Stimulated activated naive CD8-positive, alpha-beta T cell treated with anti-CD3 and anti-CD28 coated beads, Interleukin-15, Interleukin-2, amounts not matched to agents 100 U/mL and 50 U/mL, for 24 hours (primary cell): ENCODE measurements around the gene WDFY2.
"Not testable (repeated sequence)": the region's sequence is repeated elsewhere in the genome, so short reads cannot be mapped to it uniquely, and the experiment has no call there.

ENCODE experiments used
- ATAC-seq: fragments of 150-1000 bp; cut with Tn5 transposase; one replicate; pipeline ENCODE4 v1.10.0; 2021
- DNase-seq: peaks from one replicate; pipeline ENCODE4 v3.0.0; 2021

The WDFY2 gene, protein sequence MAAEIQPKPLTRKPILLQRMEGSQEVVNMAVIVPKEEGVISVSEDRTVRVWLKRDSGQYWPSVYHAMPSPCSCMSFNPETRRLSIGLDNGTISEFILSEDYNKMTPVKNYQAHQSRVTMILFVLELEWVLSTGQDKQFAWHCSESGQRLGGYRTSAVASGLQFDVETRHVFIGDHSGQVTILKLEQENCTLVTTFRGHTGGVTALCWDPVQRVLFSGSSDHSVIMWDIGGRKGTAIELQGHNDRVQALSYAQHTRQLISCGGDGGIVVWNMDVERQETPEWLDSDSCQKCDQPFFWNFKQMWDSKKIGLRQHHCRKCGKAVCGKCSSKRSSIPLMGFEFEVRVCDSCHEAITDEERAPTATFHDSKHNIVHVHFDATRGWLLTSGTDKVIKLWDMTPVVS

DNA sequence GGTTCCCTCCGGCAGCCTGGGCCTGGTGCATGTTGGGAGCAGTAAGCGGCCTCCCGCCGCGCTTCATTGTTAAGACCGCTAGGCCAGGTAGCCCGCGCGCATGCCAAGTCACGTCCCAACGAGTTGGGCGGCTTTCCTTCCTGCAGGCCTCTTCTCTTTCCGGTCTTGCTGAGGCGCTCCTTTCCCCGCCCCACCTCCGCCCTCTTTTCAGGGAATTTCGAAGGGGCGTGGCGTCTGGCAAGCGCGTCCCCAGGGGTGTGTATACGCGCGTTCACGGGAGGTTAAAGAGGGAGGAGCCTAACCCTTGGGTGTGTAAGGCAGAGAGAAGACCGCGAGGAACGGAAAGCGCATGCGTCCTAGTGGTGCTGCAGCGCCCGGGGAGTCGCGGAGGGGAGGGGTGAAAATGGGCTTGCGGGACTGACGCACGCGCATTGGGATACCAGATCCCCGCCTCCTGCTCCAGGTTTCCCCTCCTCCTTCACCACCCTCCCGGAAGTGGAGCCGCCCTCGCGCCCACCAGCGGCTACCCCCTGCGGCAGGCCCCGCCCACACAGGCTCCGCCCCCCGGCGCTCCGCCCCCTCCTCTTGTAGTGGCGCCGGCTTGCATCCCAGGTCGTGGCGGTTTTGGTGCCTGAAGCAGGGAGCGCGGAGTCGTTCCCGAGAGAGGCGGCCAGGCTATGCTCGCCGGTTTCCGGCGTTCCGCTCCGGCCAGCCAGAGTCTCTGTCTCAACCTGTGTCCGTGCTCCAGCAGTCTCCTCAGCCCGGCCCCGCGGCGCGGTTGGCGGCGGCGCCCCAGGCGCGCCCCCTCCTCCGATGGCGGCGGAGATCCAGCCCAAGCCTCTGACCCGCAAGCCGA lies at the start of gene WDFY2:
Gene WDFY2 (plus strand): TSS at position 588 of the 856 bp plus-strand sequence. CDS start 226 bp downstream, at position 814.
- peak; percentile 84 for ATAC-seq
- peak; percentile 99 for DNase-seq

DNA sequence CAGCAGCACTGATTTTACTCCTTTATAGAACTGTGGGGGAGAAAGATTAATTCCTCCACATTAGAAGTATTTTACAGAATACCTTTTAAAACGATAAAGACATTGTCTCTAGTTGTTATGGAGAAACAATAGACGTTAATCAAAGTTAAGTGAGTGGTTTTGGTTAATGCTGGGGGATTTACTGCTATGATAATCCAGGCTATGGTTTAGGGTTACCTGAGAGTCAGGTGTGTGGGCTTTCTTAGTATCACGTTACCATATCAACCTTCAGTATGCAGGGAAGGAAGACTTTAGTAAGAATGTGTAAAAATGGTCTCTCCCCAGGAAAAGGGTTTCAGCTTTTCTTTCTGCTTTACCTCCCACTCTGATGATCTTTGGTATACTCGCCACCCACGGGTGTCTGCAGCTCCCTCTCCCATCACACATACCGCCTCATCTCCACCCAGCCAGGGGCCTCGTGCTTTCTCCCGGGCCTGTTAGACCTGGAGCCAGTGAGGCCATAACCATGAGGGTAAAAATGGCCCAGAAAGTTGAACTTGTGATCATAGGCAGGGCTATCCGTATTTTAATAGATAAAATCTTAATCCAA lies 45.6 kb upstream of the WDFY2 start:
- ATAC-seq = no peak
- no peak for DNase-seq

DNA sequence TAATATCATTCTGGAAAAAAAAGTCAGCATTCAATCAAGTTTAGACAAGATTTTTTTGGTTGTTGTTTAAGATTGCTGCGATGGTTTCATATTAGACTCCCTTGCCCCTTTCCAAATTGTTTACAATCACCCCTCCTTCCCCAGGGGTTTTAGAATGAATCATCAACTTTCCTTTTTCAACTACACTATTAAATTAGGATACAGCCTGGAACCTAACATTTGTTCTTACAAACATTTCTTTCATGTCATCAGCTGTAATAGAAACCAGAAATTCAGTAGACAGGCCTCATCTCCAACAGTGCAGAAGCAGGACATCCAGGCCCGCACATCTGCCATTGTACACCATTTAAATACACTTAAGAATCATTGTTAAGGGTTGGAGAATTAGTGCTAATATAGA lies 44.4 kb upstream of the WDFY2 start:
- ATAC-seq (no peak), DNase-seq (no peak)

DNA sequence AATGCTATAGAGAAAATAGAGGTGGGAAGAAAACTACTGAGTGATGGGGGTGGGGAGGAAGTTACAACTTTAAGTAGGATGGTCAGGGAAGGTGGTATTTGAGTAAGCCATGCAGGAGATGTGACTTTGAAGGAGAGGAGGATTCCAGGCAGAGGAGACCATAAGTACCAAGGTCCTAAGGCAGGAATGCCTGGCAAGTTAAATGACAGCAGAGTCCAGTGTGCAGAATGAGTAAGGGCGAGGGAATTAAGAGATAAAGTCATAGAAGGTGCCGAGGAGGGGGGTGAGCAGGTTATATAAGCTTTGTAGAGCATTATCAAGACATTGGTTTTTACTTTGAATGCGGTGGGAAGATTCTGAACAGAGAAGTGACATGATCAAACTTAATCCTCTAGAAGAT lies 43.2 kb upstream of the WDFY2 start:
- DNase-seq = no peak
- no peak for ATAC-seq

DNA sequence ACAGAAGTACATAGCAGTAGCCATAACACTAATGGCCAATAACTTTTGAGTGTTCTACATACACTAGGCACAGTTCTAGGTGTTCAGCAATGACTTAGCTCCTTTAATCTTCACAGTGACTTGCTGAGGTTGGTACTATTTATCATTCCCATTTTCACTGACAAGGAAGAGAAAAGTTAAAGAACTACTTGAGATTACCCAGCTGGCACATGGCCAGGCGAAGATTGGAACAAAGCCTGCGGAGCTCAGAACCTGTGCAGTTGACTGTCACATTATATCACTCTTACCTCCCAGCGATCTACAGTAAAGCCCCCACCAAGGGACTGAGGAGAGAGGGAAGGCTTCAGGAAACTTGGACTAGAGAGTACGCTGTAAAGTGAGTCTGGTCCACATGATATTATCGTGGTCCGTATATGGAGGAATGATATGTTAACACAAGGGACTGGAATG lies 42.4 kb upstream of the WDFY2 start:
- DNase-seq (no peak), ATAC-seq (no peak)

DNA sequence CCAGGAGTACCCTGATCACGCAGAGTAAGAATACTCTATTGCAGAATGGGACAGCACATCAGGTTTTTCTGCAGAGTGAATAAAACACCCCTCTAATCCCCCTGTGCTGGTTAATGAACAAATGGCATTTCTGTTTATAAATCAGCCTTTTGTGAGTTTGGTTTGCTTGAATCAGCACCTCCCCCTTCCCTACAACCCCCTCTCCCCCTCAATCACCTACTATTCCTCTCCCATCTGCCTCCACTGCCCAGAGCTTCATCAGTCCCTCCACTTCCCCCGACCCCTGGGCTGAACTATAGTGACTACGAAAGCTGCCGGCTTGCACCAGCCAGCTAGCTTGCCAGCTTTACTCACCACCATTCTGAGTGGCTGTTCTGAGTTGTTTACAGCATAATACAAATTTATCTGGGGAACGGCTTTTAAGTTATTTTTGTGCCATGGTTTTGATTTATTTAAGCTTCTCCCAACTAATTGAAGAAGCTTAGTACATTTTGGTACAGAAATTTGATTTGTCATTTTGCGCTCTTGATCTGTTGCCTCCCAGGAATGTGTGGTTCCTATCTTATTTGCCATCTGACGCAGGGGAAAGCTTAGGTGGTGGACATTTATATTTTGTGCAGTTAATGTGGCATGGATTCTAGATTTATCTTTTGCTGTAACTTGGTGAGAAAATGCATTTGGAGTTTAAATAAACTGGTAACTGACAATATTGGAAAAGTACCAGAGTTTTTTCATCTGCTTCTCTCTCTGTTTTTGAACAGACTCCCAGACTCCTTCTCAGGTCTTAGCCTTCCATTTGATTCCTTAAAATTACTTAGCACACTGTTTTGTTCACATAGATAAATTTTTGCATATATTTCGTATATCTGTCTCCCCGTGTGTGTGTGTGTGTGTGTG lies 41.7 kb upstream of the WDFY2 start:
- DNase-seq (no peak), ATAC-seq (no peak)

DNA sequence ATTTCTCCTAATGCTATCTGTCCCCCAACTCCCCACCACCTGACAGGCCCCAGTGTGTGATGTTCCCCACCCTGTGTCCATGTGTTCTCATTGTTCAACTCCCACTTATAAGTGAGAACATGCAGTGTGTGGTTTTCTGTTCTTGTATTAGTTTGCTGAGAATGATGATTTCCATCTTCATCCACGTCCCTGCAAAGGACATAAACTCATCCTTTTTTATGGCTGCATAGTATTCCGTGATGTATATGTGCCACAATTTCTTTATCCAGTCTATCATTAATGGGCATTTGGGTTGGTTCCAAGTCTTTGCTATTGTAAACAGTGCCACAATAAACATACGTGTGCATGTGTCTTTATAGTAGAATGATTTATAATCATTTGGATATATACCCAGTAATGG lies 38.8 kb upstream of the WDFY2 start:
- ATAC-seq, DNase-seq: not testable (repeated sequence)

DNA sequence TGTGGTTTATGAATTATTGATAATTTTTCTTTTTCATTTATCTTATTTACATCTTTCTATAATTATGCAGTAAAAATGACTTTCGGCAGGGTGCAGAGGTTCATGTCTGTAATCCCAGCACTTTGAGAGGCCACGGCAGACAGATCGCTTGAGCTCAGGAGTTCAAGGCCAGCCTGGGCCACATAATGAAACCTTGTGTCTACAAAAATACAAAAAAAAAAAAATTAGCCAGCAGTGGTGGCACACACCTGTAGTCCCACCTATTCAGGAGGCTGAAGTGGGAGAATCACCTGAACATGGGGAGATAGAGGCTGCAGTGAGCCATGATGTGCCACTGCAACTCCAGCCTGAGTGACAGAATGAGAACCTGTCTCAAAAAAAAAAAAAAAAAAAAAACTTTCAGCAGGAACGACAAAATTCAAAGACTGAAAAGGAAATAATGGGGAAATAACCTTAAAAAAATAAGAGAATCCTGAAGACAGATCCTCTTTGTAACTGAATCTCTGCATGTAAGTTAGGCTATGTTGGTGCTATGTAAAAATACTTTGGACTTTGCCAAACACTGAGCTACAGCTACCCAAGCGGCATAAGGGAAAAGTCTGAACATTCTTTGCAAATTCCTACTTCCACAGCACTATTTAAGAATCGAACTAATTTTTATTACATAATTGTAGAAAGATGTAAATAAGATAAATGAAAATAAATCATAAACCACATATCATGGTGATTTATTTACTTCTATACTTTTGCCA lies 36.7 kb upstream of the WDFY2 start:
- ATAC-seq = no peak
- no peak for DNase-seq

DNA sequence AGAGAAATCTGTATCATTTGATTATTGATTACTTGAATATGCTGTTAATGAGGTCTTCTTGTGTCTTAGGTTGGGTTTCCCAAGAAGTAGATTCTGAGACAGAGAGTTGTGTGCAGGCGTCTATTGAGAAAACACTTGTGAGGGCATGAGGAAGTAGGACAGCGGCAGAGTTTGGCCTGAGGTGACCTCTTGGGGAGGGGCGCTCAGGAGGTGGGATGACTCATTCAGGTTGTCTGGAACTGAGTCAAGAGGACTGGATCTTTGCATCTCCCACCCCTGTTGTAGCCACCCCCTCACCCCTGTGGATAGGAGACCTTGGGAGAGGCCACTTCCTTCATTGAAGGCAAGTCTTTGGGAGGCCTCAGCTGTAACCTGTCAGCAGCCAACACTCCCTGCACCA lies 35.2 kb upstream of the WDFY2 start:
- ATAC-seq (no peak), DNase-seq (no peak)

DNA sequence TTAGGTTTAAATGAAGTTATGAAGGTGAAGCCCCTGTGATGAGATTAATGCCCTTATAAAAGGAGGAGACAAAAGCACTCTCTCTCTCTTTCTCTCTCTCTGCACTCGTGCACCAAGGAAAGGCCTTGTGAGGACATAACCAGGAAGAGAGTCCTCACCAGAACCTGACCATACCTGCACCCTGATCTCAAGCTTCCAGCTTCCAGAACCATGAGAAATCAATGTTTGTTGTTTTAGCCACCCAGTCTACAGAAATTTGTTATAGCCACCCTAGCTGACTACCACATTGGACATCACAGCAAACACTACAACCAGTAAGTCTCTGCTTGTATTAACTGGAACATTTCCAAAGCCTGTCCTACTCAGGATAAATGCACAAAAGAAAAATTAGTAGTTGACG lies 34.7 kb upstream of the WDFY2 start:
- DNase-seq (no peak), ATAC-seq (no peak)

DNA sequence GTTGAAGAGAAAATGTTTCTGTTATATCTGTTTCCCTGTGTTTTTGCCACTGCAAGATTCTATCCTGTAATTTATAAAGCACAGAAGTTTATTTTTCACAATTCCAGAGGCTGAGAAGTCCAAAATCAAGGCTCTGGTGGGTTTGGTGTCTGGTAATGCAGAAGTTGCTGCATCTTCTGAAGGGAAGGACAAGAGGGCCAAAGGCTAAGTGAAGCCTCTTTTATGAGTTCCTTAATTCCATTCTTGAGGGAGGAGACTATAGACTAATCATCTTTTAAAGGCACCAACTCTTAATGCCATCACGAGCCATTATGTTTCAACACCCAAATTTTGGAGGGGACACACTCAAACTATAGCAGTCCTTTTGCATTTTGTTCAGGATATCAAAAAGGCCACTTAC lies 34.1 kb upstream of the WDFY2 start:
- DNase-seq (no peak), ATAC-seq (no peak)

DNA sequence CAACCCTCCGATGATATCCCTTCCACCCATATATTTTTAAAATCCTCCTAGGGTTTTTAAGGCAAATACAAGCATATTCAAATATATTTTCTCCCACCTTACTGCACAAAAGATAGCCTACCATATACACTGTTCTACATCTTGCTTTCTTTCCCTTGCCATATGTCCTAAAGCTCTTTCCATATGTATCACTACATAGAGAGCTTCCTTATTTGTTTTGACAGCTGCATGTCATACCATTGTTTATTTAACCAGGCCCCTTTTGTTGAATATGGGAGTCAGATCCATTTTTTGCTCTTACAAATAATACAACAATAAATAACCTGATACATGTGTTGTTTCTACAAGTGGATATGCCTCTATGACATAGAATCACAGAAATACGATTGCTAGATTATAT lies 32.8 kb upstream of the WDFY2 start:
- ATAC-seq (no peak), DNase-seq (no peak)

DNA sequence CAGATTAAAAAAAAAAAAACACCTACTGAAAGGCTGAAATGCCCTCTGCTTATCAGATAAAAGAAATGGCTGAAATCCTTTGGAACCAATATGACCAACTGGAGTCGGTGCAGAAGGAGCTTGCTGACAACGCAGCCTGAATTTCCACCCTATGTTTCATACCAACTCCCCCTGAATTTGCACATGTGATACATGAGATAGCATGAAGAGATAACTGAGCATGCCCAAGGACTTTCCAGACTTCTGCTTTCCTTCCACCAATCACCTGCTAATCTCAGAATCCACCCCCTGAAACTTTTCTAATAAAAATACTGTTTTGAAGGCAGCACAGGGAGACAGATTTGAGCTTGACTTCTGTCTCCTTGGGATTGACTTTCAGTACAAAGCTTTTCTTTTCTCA lies 32.2 kb upstream of the WDFY2 start:
- ATAC-seq (no peak), DNase-seq (no peak)

DNA sequence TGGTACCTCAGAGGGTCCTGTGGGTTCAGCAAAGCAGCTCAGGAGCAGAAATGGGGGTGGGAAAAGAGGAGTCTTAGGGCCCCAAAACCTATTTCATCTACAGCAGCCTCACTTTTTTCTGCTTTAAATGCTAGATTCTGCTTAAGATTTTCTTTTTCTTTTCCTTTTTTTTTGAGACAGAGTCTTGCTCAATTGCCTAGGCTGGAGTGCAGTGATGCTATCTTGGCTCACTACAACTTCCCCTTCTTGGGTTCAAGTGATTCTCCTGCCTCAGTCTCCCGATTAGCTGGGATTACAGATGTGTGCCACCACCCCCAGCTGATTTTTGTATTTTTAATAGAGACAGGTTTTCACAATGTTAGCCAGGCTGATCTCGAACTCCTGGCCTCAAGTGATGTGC lies 30.7 kb upstream of the WDFY2 start:
- ATAC-seq (no peak), DNase-seq (no peak)

DNA sequence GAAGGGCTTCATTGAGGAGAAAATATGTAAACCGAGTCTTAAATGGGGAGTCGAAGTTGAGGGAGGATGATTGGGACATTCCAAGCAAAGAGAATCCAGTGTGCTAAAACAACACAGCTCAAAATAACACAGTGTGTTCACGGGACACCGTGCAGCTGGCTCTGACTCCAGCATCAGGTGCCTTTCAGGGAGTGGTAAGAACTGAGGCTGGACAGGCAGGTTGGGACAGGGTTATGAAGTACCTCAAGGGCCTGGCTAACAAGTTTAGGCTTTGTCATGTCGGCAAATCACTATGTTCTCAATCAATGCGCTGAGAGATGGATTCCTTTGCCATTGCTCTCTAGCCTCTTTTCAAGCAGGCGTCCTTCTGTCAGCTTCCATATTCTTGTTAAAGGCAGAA lies 27.5 kb upstream of the WDFY2 start:
- no peak for DNase-seq
- ATAC-seq = no peak

DNA sequence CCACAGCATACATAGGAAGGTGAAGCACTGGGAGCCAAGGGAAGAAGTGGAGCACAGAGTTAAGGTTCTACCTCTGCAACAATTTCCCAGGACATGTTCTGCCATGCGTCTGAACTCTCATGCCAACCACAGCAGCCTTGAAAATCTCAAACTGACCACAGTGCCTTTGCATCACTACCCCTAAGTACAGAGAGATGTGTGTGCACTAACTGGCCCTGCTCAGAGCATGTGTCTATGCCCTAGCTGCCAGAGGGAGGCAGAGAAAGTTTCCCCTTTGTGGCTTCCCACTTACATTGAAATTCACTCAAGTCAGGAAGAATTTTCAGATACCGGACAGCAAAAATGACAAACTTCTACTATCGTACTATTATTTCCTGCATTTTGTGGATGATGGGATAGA lies 26.8 kb upstream of the WDFY2 start:
- ATAC-seq = no peak
- DNase-seq = no peak

DNA sequence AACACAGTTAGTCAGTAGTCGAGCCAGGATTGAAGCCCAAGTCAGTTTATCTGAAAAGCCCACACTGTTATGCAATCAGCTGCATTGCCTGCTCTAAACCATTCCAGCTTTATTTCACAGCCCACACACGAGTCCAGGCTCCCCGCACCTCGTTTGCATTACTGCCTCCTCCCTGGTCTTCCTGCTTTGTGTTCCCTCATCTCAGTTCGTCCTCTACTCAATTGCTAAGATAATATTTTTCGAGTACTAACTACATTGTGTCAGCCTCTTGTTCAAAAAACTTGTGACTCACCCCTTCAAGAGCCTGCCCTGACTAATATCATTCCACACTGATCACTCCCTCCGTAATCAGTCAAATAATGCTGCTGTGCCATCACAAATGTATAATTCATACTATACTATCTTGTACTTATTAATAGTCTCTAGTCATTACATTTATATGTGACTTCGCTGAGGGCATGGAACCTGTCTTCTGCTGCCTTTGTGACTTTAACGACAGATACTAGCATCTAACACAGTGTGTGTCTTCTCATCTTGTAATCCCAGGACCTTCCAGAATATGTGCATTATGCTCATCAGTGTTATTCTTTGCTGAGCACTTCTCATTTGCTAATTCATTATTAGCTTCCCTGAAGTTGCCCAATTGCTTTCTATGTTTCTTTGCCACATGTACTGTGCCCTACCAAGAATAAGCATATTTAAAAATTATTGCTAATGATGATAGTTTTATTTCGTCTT lies 26.2 kb upstream of the WDFY2 start:
- DNase-seq (no peak), ATAC-seq (no peak)

DNA sequence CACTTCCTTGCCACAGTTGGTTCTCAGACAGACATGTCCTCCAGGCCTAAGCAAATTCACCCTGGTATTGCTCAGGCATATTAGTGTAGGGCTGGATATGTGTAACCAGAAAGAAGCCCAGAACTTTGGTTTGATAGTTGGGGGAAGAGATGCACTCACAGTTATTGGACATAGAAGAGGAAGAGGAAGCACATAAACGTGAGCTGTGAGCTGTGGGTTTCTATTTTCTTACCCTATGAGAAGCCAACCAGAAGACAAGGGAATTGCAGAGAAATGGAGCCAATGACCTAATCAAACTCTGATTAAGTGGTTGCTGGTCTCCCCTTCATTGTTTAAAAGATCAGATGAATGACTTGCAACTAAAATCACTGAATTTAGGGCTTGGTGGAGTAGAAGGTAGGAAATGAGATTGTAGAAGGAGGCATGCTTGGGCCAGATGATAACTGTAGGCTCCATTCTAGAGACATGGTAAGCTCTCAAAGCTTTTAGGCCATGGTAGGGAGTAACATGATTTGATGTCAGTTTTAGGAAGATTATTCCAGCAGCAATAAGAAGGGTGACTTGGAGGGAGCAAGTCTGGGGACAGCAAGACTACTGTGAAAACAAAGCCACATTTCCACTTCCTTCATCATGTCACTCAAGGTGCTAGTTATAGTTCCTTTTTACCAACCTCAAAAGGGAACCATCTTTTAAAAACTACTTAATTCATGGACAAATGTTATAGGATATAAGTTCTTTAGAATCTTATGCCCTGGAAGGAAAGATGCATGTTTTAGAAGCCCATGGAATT lies 24.1 kb upstream of the WDFY2 start:
- no peak for ATAC-seq
- DNase-seq = no peak

DNA sequence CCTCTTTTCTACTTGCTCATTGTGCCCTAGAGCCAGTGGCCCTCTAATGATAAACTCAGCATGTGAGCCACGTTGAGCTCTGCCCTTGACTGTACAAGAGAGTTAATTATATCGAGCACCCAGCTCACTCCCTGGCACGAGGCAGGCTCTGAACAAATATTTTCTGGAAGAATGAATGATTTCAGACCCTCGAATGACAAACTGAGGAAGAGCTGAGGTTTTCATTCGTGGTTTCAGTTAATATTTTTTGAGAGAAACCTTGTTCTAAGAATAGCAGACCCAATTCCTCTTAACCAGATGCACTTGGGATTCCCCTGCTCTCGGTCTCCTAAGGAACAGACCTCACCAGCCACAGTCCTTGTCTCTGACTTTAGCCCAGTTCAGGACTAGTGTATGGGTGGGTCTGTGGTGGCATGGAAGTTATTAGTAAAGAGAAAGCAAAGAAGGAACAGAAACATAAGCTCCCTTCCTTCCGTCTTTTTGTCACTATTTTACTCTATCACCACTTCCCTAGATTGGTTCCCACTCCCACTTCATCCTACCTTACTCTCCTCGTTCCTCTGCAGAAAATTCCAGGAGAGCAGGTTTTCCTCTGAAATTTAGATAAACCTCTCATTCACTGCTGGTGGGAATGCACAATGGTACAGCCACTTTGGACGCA lies 22.1 kb upstream of the WDFY2 start:
- DNase-seq = peak; percentile 10
- peak; percentile 84 for ATAC-seq
